GM12801 (cell line): ENCODE results near the gene HMOX1.

Experiments used
- CTCF ChIP-seq: IDR thresholded peaks from one replicate; pipeline ENCODE4 v1.5.1; 2011; ENCODE audit warnings: control low read depth; ENCODE audit not compliant: insufficient read length; ENCODE audit errors: extremely low read depth

The HMOX1 gene

DNA sequence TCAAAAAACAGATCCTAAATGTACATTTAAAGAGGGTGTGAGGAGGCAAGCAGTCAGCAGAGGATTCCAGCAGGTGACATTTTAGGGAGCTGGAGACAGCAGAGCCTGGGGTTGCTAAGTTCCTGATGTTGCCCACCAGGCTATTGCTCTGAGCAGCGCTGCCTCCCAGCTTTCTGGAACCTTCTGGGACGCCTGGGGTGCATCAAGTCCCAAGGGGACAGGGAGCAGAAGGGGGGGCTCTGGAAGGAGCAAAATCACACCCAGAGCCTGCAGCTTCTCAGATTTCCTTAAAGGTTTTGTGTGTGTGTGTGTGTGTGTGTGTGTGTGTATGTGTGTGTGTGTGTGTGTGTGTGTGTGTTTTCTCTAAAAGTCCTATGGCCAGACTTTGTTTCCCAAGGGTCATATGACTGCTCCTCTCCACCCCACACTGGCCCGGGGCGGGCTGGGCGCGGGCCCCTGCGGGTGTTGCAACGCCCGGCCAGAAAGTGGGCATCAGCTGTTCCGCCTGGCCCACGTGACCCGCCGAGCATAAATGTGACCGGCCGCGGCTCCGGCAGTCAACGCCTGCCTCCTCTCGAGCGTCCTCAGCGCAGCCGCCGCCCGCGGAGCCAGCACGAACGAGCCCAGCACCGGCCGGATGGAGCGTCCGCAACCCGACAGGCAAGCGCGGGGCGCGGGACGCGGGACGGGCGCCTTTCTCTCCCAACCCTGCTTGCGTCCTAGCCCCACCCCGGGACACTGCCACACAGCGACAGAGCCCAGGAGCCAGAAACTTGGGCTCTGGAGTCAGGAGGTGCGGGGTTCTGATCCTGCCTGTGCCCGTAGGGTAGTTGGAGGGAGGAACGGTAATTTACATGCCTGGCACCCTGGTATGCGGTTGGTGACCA, at the start of gene HMOX1:
HMOX1 (plus strand) TSS at position 560 of the 887 bp plus-strand sequence; CDS start at position 638, 78 bp downstream.
- TF ChIP-seq CTCF: no peak

GRCh38 chr22:35332278-35332677, 48.6 kb upstream of the HMOX1 start:
- no peak for TF ChIP-seq CTCF

DNA sequence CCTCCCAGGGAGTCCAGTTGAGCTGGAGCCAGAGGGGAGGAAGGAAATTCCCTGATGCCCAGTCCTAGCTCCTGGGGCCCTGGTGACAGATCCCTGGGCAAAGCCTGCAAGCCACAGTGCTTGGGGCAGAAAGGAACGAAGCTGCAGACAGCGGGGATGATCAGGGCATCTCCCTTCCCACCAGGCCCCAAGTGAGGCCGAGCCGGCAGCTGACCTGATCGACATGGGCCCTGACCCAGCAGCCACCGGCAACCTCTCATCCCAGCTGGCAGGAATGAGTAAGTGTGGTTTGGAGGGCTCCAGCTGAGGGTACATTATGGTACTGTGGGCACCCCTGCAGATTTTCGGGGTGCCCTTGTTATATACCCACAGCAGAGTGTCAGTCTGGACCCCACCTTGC, 47.7 kb upstream of the HMOX1 start:
- TF ChIP-seq CTCF: no peak

DNA sequence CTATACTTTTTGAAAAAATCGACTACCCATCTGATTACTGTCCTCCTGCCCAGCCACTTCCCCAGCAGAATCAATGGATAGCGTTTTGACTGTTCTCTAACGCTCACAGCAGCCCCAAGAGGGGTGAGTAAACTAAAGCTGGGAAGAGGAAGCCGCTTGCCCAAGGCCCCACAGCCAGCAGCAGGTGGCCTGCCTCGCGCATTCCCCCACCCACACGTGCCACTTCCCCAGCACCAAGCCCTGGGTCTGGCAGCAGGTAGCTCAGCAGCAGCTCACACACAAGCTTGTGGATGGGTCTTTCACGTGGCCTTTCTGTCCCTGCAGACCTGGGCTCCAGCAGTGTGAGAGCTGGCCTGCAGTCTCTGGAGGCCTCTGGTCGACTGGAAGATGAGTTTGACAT, 46.9 kb upstream of the HMOX1 start:
- no peak for TF ChIP-seq CTCF

DNA sequence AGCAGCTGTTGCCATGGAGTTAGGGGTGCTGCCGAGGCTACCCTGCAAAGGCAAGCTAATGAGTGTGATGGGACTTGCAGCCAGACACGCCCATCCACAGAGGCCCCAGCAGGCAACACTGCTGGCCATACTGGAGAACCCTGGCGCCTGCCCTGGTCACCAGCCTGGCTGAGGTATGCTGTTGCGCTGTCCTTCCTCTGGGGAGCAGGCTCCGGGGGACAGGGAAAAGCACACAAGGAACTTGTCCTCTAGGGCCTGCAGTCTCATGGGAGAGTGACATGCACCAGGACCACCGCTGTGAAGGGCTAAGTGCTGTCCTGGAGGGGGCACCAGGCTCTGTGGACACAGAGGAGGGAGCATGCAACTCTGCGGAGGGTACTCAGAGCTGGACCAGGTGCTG, 45.4 kb upstream of the HMOX1 start:
- no peak for TF ChIP-seq CTCF

DNA sequence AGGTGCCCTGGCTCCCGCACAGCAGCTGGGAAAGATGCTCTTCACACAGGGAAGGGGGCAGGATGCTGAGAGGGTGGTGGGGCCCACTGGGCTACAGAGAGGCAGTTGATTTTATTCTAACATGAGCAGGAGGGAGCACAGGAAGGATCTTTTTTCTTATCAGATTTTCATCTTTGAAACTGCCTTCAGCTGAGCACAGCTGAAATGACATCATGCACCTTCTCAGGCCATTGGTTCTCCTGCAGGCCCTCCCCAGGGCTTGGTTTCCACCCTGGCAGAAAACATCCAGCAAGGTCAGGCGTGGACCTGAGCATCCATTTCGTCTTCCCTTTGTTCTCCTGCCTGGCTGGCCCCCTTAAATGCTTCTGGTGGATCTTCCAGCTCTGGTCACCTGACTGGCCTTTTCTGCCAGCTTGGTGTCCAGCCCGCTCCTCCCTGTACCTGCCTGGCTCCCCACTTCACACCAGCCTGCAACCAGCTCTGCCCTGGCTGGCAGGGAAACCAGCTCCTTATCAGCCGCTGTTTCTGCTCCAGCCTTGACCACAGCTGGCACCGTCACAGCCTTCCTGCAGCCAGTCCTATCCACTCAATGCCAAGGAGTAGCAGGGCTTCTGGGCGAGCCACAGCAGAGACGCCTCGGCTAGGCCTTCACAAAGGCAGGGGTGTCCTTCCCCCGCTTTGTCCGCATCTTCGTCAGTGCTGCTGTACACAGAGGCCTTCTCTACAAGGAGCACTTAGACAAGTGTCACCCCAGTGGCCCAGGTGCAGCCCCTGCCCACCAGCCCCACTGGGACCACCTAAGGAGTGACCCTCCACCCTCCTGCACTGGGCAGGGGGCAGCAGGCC, 44.7 kb upstream of the HMOX1 start:
- no peak for TF ChIP-seq CTCF

GRCh38 chr22:35337932-35338331, 43.0 kb upstream of the HMOX1 start:
- TF ChIP-seq CTCF: no peak
